IMR-90 (cell line): Measurements from ENCODE around the gene PBRM1. TPM values are rescaled to one million over a fixed set of nuclear protein-coding genes. Genes with fewer than 3 reads are reported as not detected.

Experiments
- ATAC-seq: fragments of 200-7000 bp; cut with Tn5 transposase; 2 replicates; pipeline ENCODE4 v1.9.1; 2020; ENCODE audit warnings: low read depth, mild to moderate bottlenecking, moderate library complexity
- BruUV-seq: library from RNA; stranded (reverse); fragments of 400-500 nt; replicated peaks from 2 replicates; lab custom pipeline; 2021; lab: Mats Ljungman, UMichigan
- CTCF ChIA-PET: fragments of 300-600 bp; formaldehyde crosslinking; extraction: SDS; loops from one replicate; lab custom pipeline; 2021; ENCODE audit warnings: antibody characterized with exemption; lab: Yijun Ruan, JAX
- POLR2A ChIA-PET: fragments of 300-600 bp; sonication (Branson Sonifier 250); formaldehyde crosslinking; loops from one replicate; lab custom pipeline; 2022; ENCODE audit warnings: antibody characterized with exemption; ENCODE audit not compliant: unreplicated experiment; lab: Charles Lee
- DNase-seq: peaks from one replicate; pipeline ENCODE4 v3.0.0; 2013
- H2AFZ ChIP-seq: replicated peaks from 2 replicates; pipeline ENCODE3; 2013; ENCODE audit warnings: low read length, mild to moderate bottlenecking; ENCODE audit not compliant: poor library complexity
- H2AK5ac ChIP-seq: 2 replicates; pipeline ENCODE4 v1.6.1; 2013; ENCODE audit warnings: low read depth, low read length, inconsistent platforms
- H2AK9ac ChIP-seq: replicated peaks from 2 replicates; pipeline ENCODE3; 2013; ENCODE audit warnings: mild to moderate bottlenecking, low read depth, low read length, moderate library complexity; ENCODE audit not compliant: poor library complexity
- H2BK120ac ChIP-seq: 2 replicates; pipeline ENCODE4 v1.6.1; 2013; ENCODE audit warnings: low read depth, low read length, inconsistent platforms
- H2BK15ac ChIP-seq: 3 replicates; pipeline ENCODE4 v1.6.1; 2013; ENCODE audit warnings: low read depth, low read length, inconsistent platforms
- H2BK20ac ChIP-seq: 2 replicates; pipeline ENCODE4 v1.6.1; 2013; ENCODE audit warnings: low read depth, mild to moderate bottlenecking, inconsistent platforms, low read length, moderate library complexity
- H2BK5ac ChIP-seq: 2 replicates; pipeline ENCODE4 v1.6.1; 2013; ENCODE audit warnings: mild to moderate bottlenecking, low read depth, low read length, inconsistent platforms; ENCODE audit not compliant: poor library complexity, severe bottlenecking
- H3K14ac ChIP-seq: replicated peaks from 2 replicates; pipeline ENCODE4 v1.6.1; 2013; ENCODE audit warnings: low read depth, low read length, inconsistent platforms
- H3K18ac ChIP-seq: 2 replicates; pipeline ENCODE4 v1.6.1; 2013; ENCODE audit warnings: low read depth, low read length, control low read depth
- H3K23ac ChIP-seq: 2 replicates; pipeline ENCODE4 v1.6.1; 2013; ENCODE audit warnings: low read depth, low read length, inconsistent platforms
- H3K27ac ChIP-seq: 2 replicates; pipeline ENCODE4 v1.5.1; 2013; ENCODE audit warnings: mild to moderate bottlenecking, control low read depth, low read length; ENCODE audit not compliant: insufficient read depth
- H3K27me3 ChIP-seq: 2 replicates; pipeline ENCODE4 v1.6.1; 2013; ENCODE audit warnings: low read length; ENCODE audit not compliant: control insufficient read depth, insufficient read depth
- H3K36me3 ChIP-seq: 2 replicates; pipeline ENCODE4 v1.6.1; 2013; ENCODE audit warnings: low read length, mixed read lengths; ENCODE audit not compliant: control insufficient read depth, insufficient read depth
- H3K4ac ChIP-seq: 2 replicates; pipeline ENCODE4 v1.6.1; 2013; ENCODE audit warnings: low read depth, low read length, inconsistent platforms
- H3K4me1 ChIP-seq: 2 replicates; pipeline ENCODE4 v1.6.1; 2013; ENCODE audit warnings: low read length, mixed read lengths; ENCODE audit not compliant: control insufficient read depth, insufficient read depth
- H3K4me2 ChIP-seq: 2 replicates; pipeline ENCODE4 v1.6.1; 2013; ENCODE audit warnings: low read depth, mild to moderate bottlenecking, control low read depth, low read length, moderate library complexity
- H3K4me3 ChIP-seq: 2 replicates; pipeline ENCODE4 v1.5.1; 2013; ENCODE audit warnings: low read depth, mild to moderate bottlenecking, control low read depth, low read length, moderate library complexity; ENCODE audit not compliant: insufficient read depth
- H3K56ac ChIP-seq: 2 replicates; pipeline ENCODE4 v1.6.1; 2013; ENCODE audit warnings: low read length, inconsistent platforms; ENCODE audit not compliant: insufficient read depth; ENCODE audit errors: extremely low read depth
- H3K79me1 ChIP-seq, 2 experiments: 2 replicates each; pipeline ENCODE4 v1.6.1; 2013; ENCODE audit warnings: low read length in 2 of 2, inconsistent platforms in 1 of 2, low read depth in 1 of 2
- H3K9ac ChIP-seq: 2 replicates; pipeline ENCODE4 v1.6.1; 2013; ENCODE audit warnings: low read depth, low read length, control low read depth
- H3K9me1 ChIP-seq: 2 replicates; pipeline ENCODE4 v1.6.1; 2013; ENCODE audit warnings: low read length, inconsistent platforms; ENCODE audit not compliant: insufficient read depth
- H3K9me3 ChIP-seq: 2 replicates; pipeline ENCODE4 v1.6.1; 2013; ENCODE audit warnings: low read length; ENCODE audit not compliant: control insufficient read depth, insufficient read depth
- H4K20me1 ChIP-seq: 2 replicates; pipeline ENCODE4 v1.6.1; 2013; ENCODE audit warnings: low read length, inconsistent platforms; ENCODE audit not compliant: insufficient read depth
- H4K5ac ChIP-seq: 2 replicates; pipeline ENCODE4 v1.6.1; 2013; ENCODE audit warnings: mild to moderate bottlenecking, low read depth, low read length, control low read depth
- H4K8ac ChIP-seq, 2 experiments: 2 replicates each; pipeline ENCODE4 v1.6.1; 2013; ENCODE audit warnings: low read depth in 2 of 2, low read length in 2 of 2, control low read depth in 1 of 2, inconsistent platforms in 1 of 2
- H4K91ac ChIP-seq: 2 replicates; pipeline ENCODE4 v1.6.1; 2013; ENCODE audit warnings: low read depth, low read length, inconsistent platforms; ENCODE audit not compliant: insufficient read depth
- BHLHE40 ChIP-seq: fragments of 150-350 bp; IDR thresholded peaks from 2 replicates; pipeline ENCODE4 v1.6.1; 2016; ENCODE audit warnings: mild to moderate bottlenecking, low read depth, low read length
- CEBPB ChIP-seq: IDR thresholded peaks from 2 replicates; pipeline ENCODE4 v1.6.1; 2012; ENCODE audit warnings: low read depth, low read length, improper control_type of control experiment
- CHD1 ChIP-seq: IDR thresholded peaks from 2 replicates; pipeline ENCODE4 v1.6.1; 2012; ENCODE audit warnings: low read depth, low read length, improper control_type of control experiment
- CTCF ChIP-seq: conservative IDR thresholded peaks from 2 replicates; pipeline ENCODE4 v1.5.1; 2012; ENCODE audit warnings: mild to moderate bottlenecking, low read depth, low read length, improper control_type of control experiment
- ELK1 ChIP-seq: fragments of 150-350 bp; IDR thresholded peaks from 2 replicates; pipeline ENCODE4 v1.6.1; 2016; ENCODE audit warnings: low read depth, mild to moderate bottlenecking, low read length, moderate library complexity, borderline replicate concordance
- FOS ChIP-seq: fragments of 150-350 bp; IDR thresholded peaks from 2 replicates; pipeline ENCODE4 v1.6.1; 2016; ENCODE audit warnings: low read depth, low read length
- MAFK ChIP-seq: IDR thresholded peaks from 2 replicates; pipeline ENCODE4 v1.6.1; 2012; ENCODE audit warnings: low read depth, low read length, improper control_type of control experiment
- MXI1 ChIP-seq: IDR thresholded peaks from 2 replicates; pipeline ENCODE4 v1.6.1; 2012; ENCODE audit warnings: low read depth, mild to moderate bottlenecking, low read length, moderate library complexity, borderline replicate concordance
- NFE2L2 ChIP-seq: fragments of 150-350 bp; IDR thresholded peaks from 2 replicates; pipeline ENCODE4 v1.6.1; 2016; ENCODE audit warnings: low read depth, mild to moderate bottlenecking, low read length
- POLR2A ChIP-seq: IDR thresholded peaks from 2 replicates; pipeline ENCODE4 v1.6.1; 2012; ENCODE audit warnings: mild to moderate bottlenecking, low read depth, low read length
- RCOR1 ChIP-seq: IDR thresholded peaks from 2 replicates; pipeline ENCODE4 v1.6.1; 2012; ENCODE audit warnings: mild to moderate bottlenecking, low read length, improper control_type of control experiment; ENCODE audit not compliant: insufficient replicate concordance
- SMC3 ChIP-seq: fragments of 150-350 bp; IDR thresholded peaks from 2 replicates; pipeline ENCODE4 v1.6.1; 2016; ENCODE audit warnings: low read depth, mild to moderate bottlenecking, antibody characterized with exemption, low read length, moderate library complexity
- WGBS, 2 experiments: methylation state at CpG; one replicate each; pipeline versions ENCODE4 v1.1.5 to v1.1.7; 2013; ENCODE audit warnings: missing lambda C conversion rate in 2 of 2; ENCODE audit not compliant: insufficient read length in 1 of 2; ENCODE audit errors: extremely low coverage in 2 of 2; 5-methylcytosine and 5-hydroxymethylcytosine counted together
- dilution Hi-C: fragments of 300-500 bp; cut with HindIII; formaldehyde crosslinking; loops from one replicate; pipeline ENCODE4 v1.14.3; 2018; ENCODE audit warnings: low sequenced_read_pairs; ENCODE audit not compliant: unreplicated experiment
- in situ Hi-C: fragments of 300-500 bp; cut with MboI; formaldehyde crosslinking; loops from 3 replicates; pipeline ENCODE4 v1.14.3; 2019; ENCODE audit warnings: low sequenced_read_pairs, inconsistent platforms, mixed read lengths
- intact Hi-C: fragments of 100-400 bp; cut with micrococcal nuclease; formaldehyde crosslinking; loops from 2 replicates; pipeline ENCODE4 v1.10.0; 2022
- polyA plus RNA-seq, 3 experiments: library from polyadenylated mRNA; depleted of rRNA; stranded (reverse); fragments of >200 nt; gene quantifications; 2 replicates each; pipeline ENCODE4 v1.2.3, GENCODE V29; 2012; ENCODE audit warnings: low replicate concordance in 1 of 3
- total RNA-seq: library from RNA; depleted of rRNA; stranded (reverse); fragments of >200 nt; gene quantifications from 2 replicates; pipeline ENCODE4 v1.2.3, GENCODE V29; 2012

PBRM1 gene
- total and polyA plus RNA-seq, 2 of the 4 experiments (the other 2 are of a cell fraction): 16.5 to 72.6 TPM

- no peak overlapping the region for H2AFZ ChIP-seq
- ATAC-seq (no peak), DNase-seq (no peak)
- peaks cover 3% of the 10 kb centered on the region for H3K9me1 ChIP-seq
- no peak overlapping the region for H3K4ac ChIP-seq
- no peaks in the 10 kb centered on the region for H3K27me3 ChIP-seq
- no peak overlapping the region for H2AK5ac ChIP-seq
- CTCF ChIA-PET: no interaction called here
- POLR2A ChIA-PET: no interaction called here
- in situ Hi-C loops: no loop called here
- no peaks in the 10 kb centered on the region for H3K9me3 ChIP-seq
- no peak overlapping the region for H3K9ac ChIP-seq
- no peak overlapping the region for H3K4me3 ChIP-seq
- H3K27ac ChIP-seq: no peak overlapping the region
- no peak overlapping the region for H2BK15ac ChIP-seq
- H2AK9ac ChIP-seq: no peak overlapping the region
- peaks cover 57% of the 10 kb centered on the region for H3K36me3 ChIP-seq
- H2BK5ac ChIP-seq: no peak overlapping the region
- no peak overlapping the region for H3K18ac ChIP-seq
- H3K23ac ChIP-seq: no peak overlapping the region
- TF ChIP-seq POLR2A (no peak), ELK1 (no peak), SMC3 (no peak), NFE2L2 (no peak), FOS (no peak), CHD1 (no peak), MXI1 (no peak), RCOR1 (no peak), CTCF (no peak), CEBPB (no peak), MAFK (no peak), BHLHE40 (no peak)
- WGBS, 2 experiments: 100% methylated on average over 1 of the region's 3 CpGs; no CpG with 5 or more reads in 1 of the 2 experiments
- no peak overlapping the region for H2BK120ac ChIP-seq
- no peak overlapping the region for H3K4me2 ChIP-seq
- no peak overlapping the region for H3K56ac ChIP-seq
- peaks cover 5% of the 10 kb centered on the region; the same call in 1 of the 2 replicates for H3K4me1 ChIP-seq
- dilution Hi-C loops: no loop called here
- H2BK20ac ChIP-seq: no peak overlapping the region
- intact Hi-C loops: no loop called here
- no peak overlapping the region for H4K91ac ChIP-seq
- no TSS peak for BruUV-seq
- no peak overlapping the region for H4K5ac ChIP-seq
- H4K20me1 ChIP-seq: peaks cover 15% of the 10 kb centered on the region; the same call in 1 of the 2 replicates
- H3K14ac ChIP-seq: no peak overlapping the region
- H4K8ac ChIP-seq: no peak overlapping the region
- H3K79me1 ChIP-seq: peaks cover 42 to 67% of the 10 kb centered on the region in 2 experiments
Observed at GRCh38 chr3:52689151-52689550, 3.4 kb upstream of the PBRM1 start.
